ENCODE results near the gene PAPOLB. TPM values are rescaled to one million over a fixed set of nuclear protein-coding genes. Genes with fewer than 3 reads are reported as not detected.

Gene PAPOLB
- total RNA-seq, 4 donors from 2014 or later, result 0.38 TPM; not detected in 3

DNA sequence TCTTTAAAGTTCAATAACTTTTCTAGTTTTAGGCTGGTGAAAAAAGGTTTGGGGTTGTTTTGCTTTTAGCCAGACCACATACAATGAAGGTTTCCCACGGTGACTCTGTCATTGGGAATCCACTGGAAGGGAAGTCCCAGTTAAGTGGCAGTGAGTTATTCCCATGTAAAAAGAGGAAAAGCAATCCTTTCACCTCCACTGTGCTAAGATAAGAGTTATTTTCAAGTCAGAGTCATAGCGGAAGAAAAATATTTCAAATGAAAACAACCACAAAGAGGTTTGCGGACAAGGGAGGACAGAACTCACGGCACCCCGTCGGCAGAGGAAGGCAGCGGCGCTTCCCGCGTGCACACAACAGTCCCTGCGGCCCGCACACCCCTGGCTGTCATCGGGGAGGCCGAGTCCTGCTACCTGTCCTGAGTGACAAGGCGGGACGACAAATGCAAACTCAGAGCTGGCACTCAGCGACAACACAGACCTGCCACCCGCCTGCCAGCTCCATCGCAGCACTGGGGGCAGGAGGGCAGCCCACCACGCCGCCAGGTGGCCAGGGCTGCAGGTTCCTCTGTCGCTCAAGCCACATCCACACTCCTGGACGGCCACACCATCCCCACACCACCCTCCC, 9.3 kb upstream of the PAPOLB start:
- intact Hi-C loops (cut with DNase I), result no loop called here
- Histone ChIP-seq H3K36me3 (no peaks in the 10 kb centered on the region), H3K9me3 (no peaks in the 10 kb centered on the region), H3K27me3 (peaks cover 0 to 10% (median 0%) of the 10 kb centered on the region in 4 donors), H3K27ac (no peak overlapping the region), H3K4me3 (no peak overlapping the region), H3K4me1 (no peaks in the 10 kb centered on the region)
- TF ChIP-seq POLR2A (IDR thresholded peaks at IDR 0.05), result no peak
- TF ChIP-seq, protein P1, sequence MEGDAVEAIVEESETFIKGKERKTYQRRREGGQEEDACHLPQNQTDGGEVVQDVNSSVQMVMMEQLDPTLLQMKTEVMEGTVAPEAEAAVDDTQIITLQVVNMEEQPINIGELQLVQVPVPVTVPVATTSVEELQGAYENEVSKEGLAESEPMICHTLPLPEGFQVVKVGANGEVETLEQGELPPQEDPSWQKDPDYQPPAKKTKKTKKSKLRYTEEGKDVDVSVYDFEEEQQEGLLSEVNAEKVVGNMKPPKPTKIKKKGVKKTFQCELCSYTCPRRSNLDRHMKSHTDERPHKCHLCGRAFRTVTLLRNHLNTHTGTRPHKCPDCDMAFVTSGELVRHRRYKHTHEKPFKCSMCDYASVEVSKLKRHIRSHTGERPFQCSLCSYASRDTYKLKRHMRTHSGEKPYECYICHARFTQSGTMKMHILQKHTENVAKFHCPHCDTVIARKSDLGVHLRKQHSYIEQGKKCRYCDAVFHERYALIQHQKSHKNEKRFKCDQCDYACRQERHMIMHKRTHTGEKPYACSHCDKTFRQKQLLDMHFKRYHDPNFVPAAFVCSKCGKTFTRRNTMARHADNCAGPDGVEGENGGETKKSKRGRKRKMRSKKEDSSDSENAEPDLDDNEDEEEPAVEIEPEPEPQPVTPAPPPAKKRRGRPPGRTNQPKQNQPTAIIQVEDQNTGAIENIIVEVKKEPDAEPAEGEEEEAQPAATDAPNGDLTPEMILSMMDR (IDR thresholded peaks at IDR 0.05), result no peak
- DNase-seq, result no peak
- 45 to 65% methylated on average over 14 to 22 of the region's 23 CpGs for WGBS, 2 donors

DNA sequence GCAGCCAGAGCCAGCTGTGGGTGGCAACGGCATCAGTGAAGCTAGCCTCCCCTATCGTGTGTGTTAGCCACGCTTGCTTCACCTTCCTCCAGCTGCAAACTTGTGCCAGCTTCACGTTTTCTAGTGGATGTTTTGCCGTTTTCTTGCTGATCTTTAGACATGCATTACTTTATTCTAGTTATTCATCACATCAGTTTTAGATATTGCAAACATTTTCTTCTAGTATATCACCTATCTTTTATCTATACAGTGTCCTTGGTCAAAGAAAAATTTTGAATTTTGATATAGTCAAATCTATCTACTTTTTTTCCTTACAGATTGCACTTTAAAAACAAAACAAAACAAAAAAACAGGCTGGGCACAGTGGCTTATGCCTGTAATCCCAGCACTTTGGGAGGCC, 6.7 kb upstream of the PAPOLB start:
- intact Hi-C loops (cut with DNase I), result no loop called here
- Histone ChIP-seq H3K4me3 (no peak overlapping the region), H3K9me3 (no peaks in the 10 kb centered on the region), H3K36me3 (no peaks in the 10 kb centered on the region), H3K27ac (no peak overlapping the region), H3K4me1 (no peaks in the 10 kb centered on the region), H3K27me3 (peaks cover 0 to 24% (median 0%) of the 10 kb centered on the region in 4 donors)
- DNase-seq, result no peak
- 80 to 83% methylated on average over 5 of the region's 5 CpGs for WGBS, 2 donors
- no peak for TF ChIP-seq POLR2A (IDR thresholded peaks at IDR 0.05)
- TF ChIP-seq, protein P1 (IDR thresholded peaks at IDR 0.05), result no peak

DNA sequence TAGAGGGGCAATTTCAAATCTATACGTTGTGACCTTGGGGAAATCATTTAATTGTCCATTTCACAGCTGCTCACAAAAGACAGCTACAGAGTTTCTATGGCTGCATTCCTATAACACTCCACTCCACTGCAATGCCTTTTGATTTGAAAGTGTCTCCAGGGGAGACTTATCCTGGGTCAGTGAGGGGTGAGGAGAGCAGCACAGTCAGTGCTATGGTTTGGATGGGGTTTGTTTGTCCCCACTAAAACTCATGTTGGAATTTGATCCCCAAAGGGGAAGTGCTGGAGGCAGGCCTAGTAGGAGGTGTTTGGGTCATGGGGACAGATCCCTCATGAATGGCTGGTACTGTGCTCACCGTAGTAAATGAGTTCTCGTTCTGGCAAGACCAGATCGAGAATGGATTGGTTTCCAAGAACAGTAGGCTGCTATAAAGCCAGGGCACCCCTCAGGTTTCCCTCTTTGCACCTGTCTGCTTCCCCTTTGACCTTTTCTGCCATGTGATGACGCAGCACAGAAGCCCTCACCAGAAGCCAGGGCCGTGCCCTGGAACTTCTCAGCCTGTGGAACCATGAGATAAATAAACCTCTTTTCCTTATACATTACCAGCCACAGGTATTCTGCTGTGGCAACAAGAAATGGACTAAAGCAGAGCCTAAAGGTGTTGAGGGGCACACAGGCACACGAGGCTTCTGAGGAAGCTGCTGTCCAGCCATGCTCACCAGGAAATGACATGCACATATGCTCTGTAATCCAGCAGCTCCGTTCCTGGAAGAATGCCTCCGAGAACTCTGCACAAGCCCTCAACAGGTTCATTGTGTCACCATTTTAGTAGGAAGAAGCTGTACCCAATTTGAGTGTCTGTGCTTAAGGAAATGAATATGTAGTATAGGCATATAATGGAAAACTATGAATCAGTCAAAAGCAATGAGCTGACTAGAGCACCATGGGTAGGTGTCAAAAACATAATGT, 5.0 kb upstream of the PAPOLB start:
- WGBS, 2 donors, result 83% methylated on average over 6 to 8 of the region's 9 CpGs
- Histone ChIP-seq H3K9me3 (no peaks in the 10 kb centered on the region), H3K27ac (no peak overlapping the region), H3K4me1 (peaks cover 0 to 3% (median 0%) of the 10 kb centered on the region in 3 donors), H3K4me3 (no peak overlapping the region), H3K36me3 (no peaks in the 10 kb centered on the region), H3K27me3 (peaks cover 0 to 35% (median 1%) of the 10 kb centered on the region in 4 donors)
- no peak for DNase-seq
- intact Hi-C loops (cut with DNase I), result no loop called here
- TF ChIP-seq, protein P1 (IDR thresholded peaks at IDR 0.05), result no peak

DNA sequence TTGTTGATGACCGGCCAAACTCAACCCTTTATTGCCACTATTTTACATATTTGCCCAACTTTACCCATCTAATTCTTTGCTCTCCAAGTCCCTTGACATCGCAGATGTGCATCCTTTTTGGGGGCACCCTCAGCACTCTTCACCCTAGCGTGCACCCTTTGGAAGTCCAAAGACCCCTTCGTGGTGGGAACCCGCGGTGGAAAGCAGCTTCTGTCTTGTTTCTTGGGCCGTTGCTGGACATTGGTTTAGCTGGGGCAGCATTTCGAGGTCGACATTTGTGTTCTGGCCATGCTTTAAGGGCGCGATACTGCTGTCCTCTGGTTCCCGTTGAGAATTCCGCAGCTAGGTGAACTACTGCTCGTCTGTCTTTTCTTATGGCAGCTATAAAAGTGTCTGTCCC, 326 bp upstream of the PAPOLB start:
- Histone ChIP-seq H3K27me3 (peaks cover 0 to 45% (median 2%) of the 10 kb centered on the region in 4 donors), H3K27ac (no peak overlapping the region), H3K36me3 (no peaks in the 10 kb centered on the region), H3K9me3 (no peaks in the 10 kb centered on the region), H3K4me1 (peaks cover 0 to 5% (median 0%) of the 10 kb centered on the region in 3 donors), H3K4me3 (peak overlapping the region; percentile 8 to 58 (median 38))
- WGBS, 2 donors, result 88 to 90% methylated on average over 12 to 14 of the region's 14 CpGs
- DNase-seq, result no peak
- TF ChIP-seq, protein P1 (IDR thresholded peaks at IDR 0.05), result no peak
- TF ChIP-seq POLR2A (IDR thresholded peaks at IDR 0.05), result no peak
- intact Hi-C loops (cut with DNase I), result no loop called here

DNA sequence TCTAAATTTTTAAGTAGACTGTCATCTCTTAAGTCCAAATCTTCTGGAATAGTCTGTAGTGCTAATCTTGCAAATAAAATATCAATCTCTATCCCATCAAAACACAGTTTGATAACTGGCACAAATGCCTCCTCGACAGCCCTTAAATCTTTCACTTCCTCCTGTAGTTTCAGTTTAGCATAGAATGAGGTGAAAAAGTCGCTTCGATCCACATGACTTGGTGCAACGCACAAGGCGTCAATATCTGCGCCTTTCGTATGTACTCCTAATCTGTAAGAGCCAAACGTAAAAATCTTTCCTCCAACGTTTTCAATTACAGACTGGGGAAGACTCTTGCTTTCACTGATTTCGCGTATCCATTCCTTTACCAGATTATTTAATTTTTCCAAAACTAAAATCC, 603 bp downstream of the PAPOLB start:
- Histone ChIP-seq H3K27me3 (peaks cover 0 to 45% (median 2%) of the 10 kb centered on the region in 4 donors), H3K9me3 (no peaks in the 10 kb centered on the region), H3K4me1 (peaks cover 0 to 5% (median 0%) of the 10 kb centered on the region in 3 donors), H3K27ac (no peak overlapping the region), H3K4me3 (peak overlapping the region; percentile 8 to 58 (median 38)), H3K36me3 (no peaks in the 10 kb centered on the region)
- no peak for TF ChIP-seq POLR2A (IDR thresholded peaks at IDR 0.05)
- TF ChIP-seq, protein P1 (IDR thresholded peaks at IDR 0.05), result no peak
- no peak for DNase-seq
- WGBS, 2 donors, result 83 to 89% methylated on average over 11 of the region's 11 CpGs
- intact Hi-C loops (cut with DNase I), result no loop called here

Data from esophagus squamous epithelium (tissue), 5 donors.